Aorta (tissue), 5 donors: ENCODE results near the gene NEGR1. TPM values are rescaled to one million over a fixed set of nuclear protein-coding genes. Genes with fewer than 3 reads are reported as not detected.

Source experiments
- ATAC-seq: fragments of 200-7000 bp; cut with Tn5 transposase; one replicate; pipeline ENCODE4 v1.9.1; 2022; ENCODE audit warnings: moderate library complexity; ENCODE audit not compliant: low FRiP score
- DNase-seq, 2 donors: peaks; one replicate each; pipeline ENCODE4 v3.0.0-alpha.2; 2020
- H3K27ac ChIP-seq, 2 donors: one replicate each; pipeline ENCODE4 v1.5.1; 2013; ENCODE audit warnings: low read length in 2 of 2, mild to moderate bottlenecking in 2 of 2, moderate library complexity in 2 of 2, control low read depth in 1 of 2, inconsistent platforms in 1 of 2, low read depth in 1 of 2
- H3K27me3 ChIP-seq, 2 donors: one replicate each; pipeline ENCODE4 v1.6.1; 2013; ENCODE audit warnings: control low read depth in 1 of 2, low read length in 1 of 2, mild to moderate bottlenecking in 1 of 2, moderate library complexity in 1 of 2; ENCODE audit not compliant: insufficient read depth in 2 of 2, control insufficient read depth in 1 of 2
- H3K36me3 ChIP-seq, 2 donors: one replicate each; pipeline ENCODE4 v1.6.1; 2013; ENCODE audit warnings: control low read depth in 1 of 2, low read length in 1 of 2, mild to moderate bottlenecking in 1 of 2; ENCODE audit not compliant: insufficient read depth in 2 of 2, control insufficient read depth in 1 of 2
- H3K4me1 ChIP-seq, 2 donors: one replicate each; pipeline ENCODE4 v1.6.1; 2013; ENCODE audit warnings: low read length in 2 of 2, control low read depth in 1 of 2, mild to moderate bottlenecking in 1 of 2, moderate library complexity in 1 of 2; ENCODE audit not compliant: insufficient read depth in 2 of 2, control insufficient read depth in 1 of 2
- H3K4me3 ChIP-seq, 2 donors: one replicate each; pipeline ENCODE4 v1.5.1; 2013; ENCODE audit warnings: low read length in 2 of 2, control low read depth in 1 of 2, mild to moderate bottlenecking in 1 of 2
- H3K9me3 ChIP-seq: one replicate; pipeline ENCODE4 v1.6.1; 2013; ENCODE audit warnings: mild to moderate bottlenecking, low read length; ENCODE audit not compliant: control insufficient read depth
- WGBS, 2 donors: extraction: QIAGEN DNeasy Blood & Tissue Kit; methylation state at CpG; one replicate each; pipeline ENCODE4 v1.1.7; 2013; 5-methylcytosine and 5-hydroxymethylcytosine counted together
- intact Hi-C, 2 donors: fragments of 100-400 bp; cut with DNase I; formaldehyde crosslinking; loops; one replicate each; pipeline versions ENCODE4 v1.14.2 to v1.15.0; 2022
- polyA plus RNA-seq, 2 donors: library from polyadenylated mRNA; stranded (reverse); fragments of 200-250 nt; gene quantifications; one replicate each; pipeline ENCODE4 v1.2.3, GENCODE V29; 2013
- total RNA-seq, 2 donors: library from RNA; stranded (reverse); fragmentation: NEBNext Ultra II Directional; extraction: Animal tissue kit (Norgen Biotek cat#: 25700); gene quantifications; one replicate each; pipeline ENCODE4 v1.2.1, GENCODE V29; 2021
- donor health status: healthy with polysubstance abuse.
- donor health status: Bipolar disorder and iron deficiency.
- donor health status: DM: no; HTN: no; CAD: no.
- donor health status: DM: no; HTN: no; CAD: no.
- donor health status: DM: yes; HTN: yes; CAD: no.

Gene NEGR1
- total and polyA plus RNA-seq, 4 donors: 3.5 to 50.3 (median 18.4) TPM

GRCh38 chr1:71695821-71696220 lies 586.5 kb downstream of the NEGR1 start:
- WGBS, 2 donors: 81 to 84% methylated on average over 1 of the region's 1 CpG
- no peak overlapping the region for H3K4me3 ChIP-seq
- H3K27ac ChIP-seq: no peak overlapping the region
- H3K9me3 ChIP-seq: no peaks in the 10 kb centered on the region
- DNase-seq: no peak
- no peaks in the 10 kb centered on the region for H3K4me1 ChIP-seq
- ATAC-seq: no peak
- no peaks in the 10 kb centered on the region for H3K27me3 ChIP-seq
- no peaks in the 10 kb centered on the region for H3K36me3 ChIP-seq
- intact Hi-C loops: no loop called here

DNA sequence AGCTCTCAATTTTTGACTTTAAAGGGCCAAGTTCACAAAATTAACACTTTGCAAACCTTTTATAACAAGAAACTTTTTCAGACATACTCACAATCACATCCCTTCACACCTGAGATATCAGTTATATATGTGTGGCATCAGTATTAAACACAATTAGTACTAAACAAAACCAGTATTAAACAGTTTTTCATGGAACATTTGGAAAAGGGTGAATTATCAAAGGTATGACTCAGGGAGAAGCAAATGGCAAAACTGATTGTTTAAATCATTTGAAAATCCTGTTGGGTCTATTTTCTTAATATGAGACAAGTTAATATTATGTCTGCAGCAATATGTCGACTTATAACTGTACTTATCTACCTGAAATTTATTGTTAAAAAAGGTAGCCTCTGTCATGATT lies 587.3 kb downstream of the NEGR1 start:
- ATAC-seq: no peak
- Histone ChIP-seq H3K27me3 (no peaks in the 10 kb centered on the region), H3K9me3 (no peaks in the 10 kb centered on the region), H3K27ac (no peak overlapping the region), H3K4me1 (no peaks in the 10 kb centered on the region), H3K4me3 (no peak overlapping the region), H3K36me3 (no peaks in the 10 kb centered on the region)
- DNase-seq: no peak
- WGBS, 2 donors: 72 to 78% methylated on average over 1 of the region's 1 CpG
- intact Hi-C loops: no loop called here

DNA sequence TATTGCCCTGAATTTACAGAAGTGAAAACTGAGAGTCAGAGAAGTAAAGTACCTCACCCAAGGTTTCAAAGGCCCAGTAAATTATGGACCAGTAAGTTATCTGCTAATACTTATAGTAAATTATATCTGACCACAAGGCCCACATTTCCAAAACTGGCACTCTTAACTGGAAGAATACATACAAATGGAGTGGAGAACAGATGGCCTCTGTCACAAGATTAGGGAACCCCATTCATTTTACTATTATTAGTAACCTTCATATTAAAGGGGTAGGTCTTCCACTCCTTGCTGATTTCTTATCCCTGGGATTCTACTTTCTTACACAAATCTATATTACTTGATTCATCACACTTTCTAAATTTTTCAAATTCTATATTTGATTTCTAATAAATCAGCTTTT lies 588.8 kb downstream of the NEGR1 start:
- intact Hi-C loops: no loop called here

GRCh38 chr1:71689635-71690034 lies 592.7 kb downstream of the NEGR1 start:
- DNase-seq (no peak), ATAC-seq (no peak)
- Histone ChIP-seq H3K4me1 (no peaks in the 10 kb centered on the region), H3K9me3 (no peaks in the 10 kb centered on the region), H3K36me3 (no peaks in the 10 kb centered on the region), H3K4me3 (no peak overlapping the region), H3K27ac (no peak overlapping the region), H3K27me3 (no peaks in the 10 kb centered on the region)
- intact Hi-C loops: no loop called here
- WGBS, 2 donors: 87 to 93% methylated on average over 2 of the region's 2 CpGs

More for the DNA sequence above, 588.8 kb downstream of the NEGR1 start:
- Histone ChIP-seq H3K4me3 (no peak overlapping the region), H3K27me3 (no peaks in the 10 kb centered on the region), H3K9me3 (no peaks in the 10 kb centered on the region), H3K27ac (no peak overlapping the region), H3K36me3 (no peaks in the 10 kb centered on the region), H3K4me1 (no peaks in the 10 kb centered on the region)
- DNase-seq: no peak
- no peak for ATAC-seq

GRCh38 chr1:71687376-71687775 lies 595.0 kb downstream of the NEGR1 start:
- Histone ChIP-seq H3K4me3 (no peak overlapping the region), H3K27me3 (no peaks in the 10 kb centered on the region), H3K9me3 (no peaks in the 10 kb centered on the region), H3K4me1 (no peaks in the 10 kb centered on the region), H3K27ac (no peak overlapping the region), H3K36me3 (no peaks in the 10 kb centered on the region)
- 74 to 78% methylated on average over 3 of the region's 3 CpGs for WGBS, 2 donors
- DNase-seq (no peak), ATAC-seq (no peak)
- intact Hi-C loops: no loop called here

- H3K9me3 ChIP-seq: peaks cover 1% of the 10 kb centered on the region
- no peak for ATAC-seq
- no peak for DNase-seq
- no peak overlapping the region for H3K27ac ChIP-seq
- no peaks in the 10 kb centered on the region for H3K27me3 ChIP-seq
- no peaks in the 10 kb centered on the region for H3K4me1 ChIP-seq
- intact Hi-C loops: no loop called here
- no peak overlapping the region for H3K4me3 ChIP-seq
- WGBS, 2 donors: 40 to 44% methylated on average over 7 of the region's 7 CpGs
- no peaks in the 10 kb centered on the region for H3K36me3 ChIP-seq
Observed at GRCh38 chr1:71676979-71677925, 605.1 kb downstream of the NEGR1 start.

GRCh38 chr1:71668065-71668464 lies 614.3 kb downstream of the NEGR1 start:
- Histone ChIP-seq H3K36me3 (no peaks in the 10 kb centered on the region), H3K27me3 (no peaks in the 10 kb centered on the region), H3K4me1 (no peaks in the 10 kb centered on the region), H3K9me3 (no peaks in the 10 kb centered on the region), H3K4me3 (no peak overlapping the region), H3K27ac (no peak overlapping the region)
- intact Hi-C loops: no loop called here
- WGBS, 2 donors: 66 to 67% methylated on average over 3 of the region's 3 CpGs
- ATAC-seq (no peak), DNase-seq (no peak)

GRCh38 chr1:71667216-71667615 lies 615.1 kb downstream of the NEGR1 start:
- intact Hi-C loops: no loop called here
- Histone ChIP-seq H3K4me3 (no peak overlapping the region), H3K36me3 (no peaks in the 10 kb centered on the region), H3K4me1 (no peaks in the 10 kb centered on the region), H3K27ac (no peak overlapping the region), H3K9me3 (no peaks in the 10 kb centered on the region), H3K27me3 (no peaks in the 10 kb centered on the region)
- WGBS, 2 donors: 73% methylated on average over 2 of the region's 2 CpGs
- no peak for DNase-seq
- peak; percentile 72 for ATAC-seq

- Histone ChIP-seq H3K4me1 (no peaks in the 10 kb centered on the region), H3K9me3 (no peaks in the 10 kb centered on the region), H3K4me3 (no peak overlapping the region), H3K27me3 (no peaks in the 10 kb centered on the region), H3K36me3 (no peaks in the 10 kb centered on the region), H3K27ac (no peak overlapping the region)
- no peak for DNase-seq
- no peak for ATAC-seq
- intact Hi-C loops: no loop called here
Observed at GRCh38 chr1:71666609-71667008, 615.7 kb downstream of the NEGR1 start.
